ENCODE measurements around the gene TMEM145.
"Not testable (repeated sequence)": the region's sequence is repeated elsewhere in the genome, so short reads cannot be mapped to it uniquely, and the experiment has no call there.

Gene TMEM145

DNA sequence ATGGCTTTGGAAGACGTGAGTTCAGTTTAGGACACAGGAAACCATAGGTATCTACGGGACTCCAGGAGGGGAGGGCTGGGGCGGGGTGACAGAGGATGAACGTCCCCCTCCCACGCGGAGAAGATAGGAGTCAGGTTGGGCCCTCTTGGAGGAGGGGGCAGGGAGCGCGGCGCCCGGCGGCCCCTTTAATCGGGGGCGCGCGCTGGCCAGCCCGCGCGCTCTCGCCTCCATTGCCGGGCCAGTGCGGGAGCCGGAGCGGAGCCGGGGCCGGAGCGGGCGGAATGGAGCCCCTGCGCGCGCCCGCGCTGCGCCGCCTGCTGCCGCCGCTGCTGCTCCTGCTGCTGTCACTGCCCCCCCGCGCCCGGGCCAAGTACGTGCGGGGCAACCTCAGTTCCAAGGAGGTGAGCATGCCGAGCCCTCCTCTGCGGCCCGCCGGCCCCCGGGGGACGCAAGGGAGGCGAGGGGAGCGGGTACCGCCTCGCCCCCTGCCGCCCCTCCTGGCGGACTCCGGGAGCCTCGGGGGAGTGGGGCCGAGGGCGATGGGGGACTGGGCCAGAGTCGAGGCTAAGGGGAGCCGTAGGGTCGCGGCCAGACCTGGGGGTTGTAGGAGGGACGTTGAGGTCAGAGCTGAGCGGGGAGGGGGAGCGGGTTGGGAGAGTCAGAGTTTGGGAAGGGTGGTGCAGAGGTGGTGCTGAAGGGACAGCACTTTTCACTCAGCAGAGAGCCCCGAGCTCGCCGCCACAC is at the start of gene TMEM145:
Gene TMEM145, plus strand, starts transcription at position 214 of the 744 bp plus-strand sequence. Its CDS starts 68 bp downstream, at position 282.
- H3K4me3 ChIP-seq (replicated peaks in 1 of 2; ENCODE audit: low read depth in 2 of 2, low read length in 2 of 2), result peak within 1 kb of the TSS; percentile 19 to 42
- peak; percentile 30 to 44 for DNase-seq (ENCODE audit: low read depth in 2 of 2)
- TF ChIP-seq, protein P1, sequence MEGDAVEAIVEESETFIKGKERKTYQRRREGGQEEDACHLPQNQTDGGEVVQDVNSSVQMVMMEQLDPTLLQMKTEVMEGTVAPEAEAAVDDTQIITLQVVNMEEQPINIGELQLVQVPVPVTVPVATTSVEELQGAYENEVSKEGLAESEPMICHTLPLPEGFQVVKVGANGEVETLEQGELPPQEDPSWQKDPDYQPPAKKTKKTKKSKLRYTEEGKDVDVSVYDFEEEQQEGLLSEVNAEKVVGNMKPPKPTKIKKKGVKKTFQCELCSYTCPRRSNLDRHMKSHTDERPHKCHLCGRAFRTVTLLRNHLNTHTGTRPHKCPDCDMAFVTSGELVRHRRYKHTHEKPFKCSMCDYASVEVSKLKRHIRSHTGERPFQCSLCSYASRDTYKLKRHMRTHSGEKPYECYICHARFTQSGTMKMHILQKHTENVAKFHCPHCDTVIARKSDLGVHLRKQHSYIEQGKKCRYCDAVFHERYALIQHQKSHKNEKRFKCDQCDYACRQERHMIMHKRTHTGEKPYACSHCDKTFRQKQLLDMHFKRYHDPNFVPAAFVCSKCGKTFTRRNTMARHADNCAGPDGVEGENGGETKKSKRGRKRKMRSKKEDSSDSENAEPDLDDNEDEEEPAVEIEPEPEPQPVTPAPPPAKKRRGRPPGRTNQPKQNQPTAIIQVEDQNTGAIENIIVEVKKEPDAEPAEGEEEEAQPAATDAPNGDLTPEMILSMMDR (IDR thresholded peaks at IDR 0.05; ENCODE audit: low read depth, low read length), result no peak

DNA sequence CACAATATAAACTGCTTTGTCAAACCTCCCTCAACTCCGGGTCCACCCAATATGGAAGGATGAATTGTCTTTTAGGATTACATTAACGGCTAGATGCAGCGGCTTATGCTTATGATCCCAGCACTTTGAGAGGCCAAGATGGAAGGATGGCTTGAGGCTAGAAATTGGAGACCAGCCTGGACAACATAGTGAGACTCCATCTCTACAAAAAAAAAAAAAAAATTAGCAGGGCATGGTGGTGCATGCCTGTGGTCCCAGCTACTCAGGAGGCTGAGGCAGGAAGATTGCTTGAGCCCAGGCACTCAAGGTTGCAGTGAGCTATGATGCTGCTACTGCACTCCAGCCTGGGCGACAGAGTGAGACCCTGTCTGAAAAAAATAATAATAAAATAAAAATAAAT is 47.0 kb upstream of the TMEM145 start:
- not testable (repeated sequence) for H3K4me3 ChIP-seq (replicated peaks in 1 of 2; ENCODE audit: low read depth in 2 of 2, low read length in 2 of 2); DNase-seq (ENCODE audit: low read depth in 2 of 2)

DNA sequence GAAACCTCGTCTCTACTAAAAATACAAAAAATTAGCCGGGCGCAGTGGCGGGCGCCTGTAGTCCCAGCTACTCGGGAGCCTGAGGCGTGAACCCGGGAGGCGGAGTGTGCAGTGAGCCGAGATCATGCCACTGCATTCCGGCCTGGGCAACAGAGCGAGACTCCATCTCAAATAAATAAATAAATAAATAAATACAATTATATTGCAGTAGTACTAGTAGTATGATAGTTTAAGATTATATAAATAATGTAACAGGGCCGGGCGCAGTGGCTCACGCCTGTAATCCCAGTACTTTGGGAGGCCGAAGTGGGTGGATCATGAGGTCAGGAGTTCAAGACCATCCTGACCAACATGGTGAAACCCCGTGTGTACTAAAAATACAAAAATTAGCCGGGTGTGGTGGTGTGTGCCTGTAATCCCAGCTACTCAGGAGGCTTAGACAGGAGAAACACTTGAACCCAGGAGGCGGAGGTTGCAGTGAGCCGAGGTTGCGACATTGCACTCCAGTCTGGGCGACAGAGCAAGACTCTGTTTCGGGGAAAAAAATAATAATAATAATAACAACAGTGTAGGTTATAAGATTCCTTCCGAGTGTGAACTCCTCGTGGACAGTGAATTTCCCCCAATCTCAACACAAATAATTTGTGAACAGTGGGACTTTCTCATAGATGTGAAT is 46.0 kb upstream of the TMEM145 start:
- H3K4me3 ChIP-seq (replicated peaks in 1 of 2; ENCODE audit: low read depth in 2 of 2, low read length in 2 of 2); DNase-seq (ENCODE audit: low read depth in 2 of 2): not testable (repeated sequence)

DNA sequence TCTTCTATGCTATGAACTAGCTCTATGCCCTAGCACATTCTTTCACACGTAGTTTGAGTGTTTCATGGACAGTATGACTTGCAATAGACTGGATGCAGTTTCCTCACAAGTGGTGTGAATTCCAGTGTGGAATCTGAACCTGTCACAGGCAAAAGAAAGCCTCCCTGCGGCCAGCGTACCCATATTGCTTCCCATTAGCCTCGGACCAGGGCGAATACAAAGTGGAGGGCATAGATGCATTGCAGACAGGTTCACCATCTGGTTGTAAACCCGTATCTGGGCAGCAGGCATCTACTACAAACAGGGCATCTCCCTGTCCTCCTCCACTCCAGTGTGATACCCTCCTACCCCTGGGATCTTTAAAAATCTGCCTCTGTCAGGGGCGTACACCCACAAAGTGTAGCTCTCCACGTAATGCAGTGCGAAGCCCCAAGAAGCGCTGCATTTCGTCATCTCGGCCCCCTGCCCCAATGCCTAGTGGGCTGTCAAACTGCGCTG is 45.4 kb upstream of the TMEM145 start:
- TF ChIP-seq, protein P1 (IDR thresholded peaks at IDR 0.05; ENCODE audit: low read depth, low read length), result no peak
- DNase-seq (ENCODE audit: low read depth in 2 of 2), result peak in 1 of 2 donors; percentile 34
- H3K4me3 ChIP-seq (replicated peaks in 1 of 2; ENCODE audit: low read depth in 2 of 2, low read length in 2 of 2), result peak overlapping the region; percentile 50 to 77

DNA sequence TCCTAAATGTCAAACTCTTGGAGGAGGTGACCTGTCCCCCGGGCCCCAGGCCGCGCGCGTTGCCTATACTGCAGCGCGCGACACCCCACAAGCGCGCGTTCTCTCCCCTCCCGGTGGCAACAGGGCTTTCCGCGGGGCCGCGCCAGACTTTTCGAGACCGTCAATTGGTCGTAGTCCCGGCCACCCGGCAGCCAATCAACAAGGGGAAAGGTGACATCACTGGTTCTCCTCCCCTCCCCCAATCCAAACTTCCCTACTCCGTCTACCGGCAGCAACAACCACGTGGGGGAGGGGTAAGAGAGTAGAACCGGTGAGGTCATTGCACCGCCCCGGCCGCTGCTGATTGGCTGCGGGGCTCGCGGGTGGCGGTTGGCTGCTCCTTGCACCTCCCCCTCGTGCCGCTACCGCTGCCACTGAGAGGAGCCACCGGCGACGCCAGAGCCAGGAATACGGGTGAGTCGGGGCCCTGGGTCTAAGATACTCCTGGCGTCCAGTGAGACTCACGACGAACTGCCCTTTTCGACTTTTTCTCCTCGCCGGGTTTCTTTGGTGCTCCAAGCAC is 44.9 kb upstream of the TMEM145 start:
- TF ChIP-seq, protein P1 (IDR thresholded peaks at IDR 0.05; ENCODE audit: low read depth, low read length), result no peak
- peak overlapping the region; percentile 77 to 87 for H3K4me3 ChIP-seq (replicated peaks in 1 of 2; ENCODE audit: low read depth in 2 of 2, low read length in 2 of 2)
- peak; percentile 100 for DNase-seq (ENCODE audit: low read depth in 2 of 2)

DNA sequence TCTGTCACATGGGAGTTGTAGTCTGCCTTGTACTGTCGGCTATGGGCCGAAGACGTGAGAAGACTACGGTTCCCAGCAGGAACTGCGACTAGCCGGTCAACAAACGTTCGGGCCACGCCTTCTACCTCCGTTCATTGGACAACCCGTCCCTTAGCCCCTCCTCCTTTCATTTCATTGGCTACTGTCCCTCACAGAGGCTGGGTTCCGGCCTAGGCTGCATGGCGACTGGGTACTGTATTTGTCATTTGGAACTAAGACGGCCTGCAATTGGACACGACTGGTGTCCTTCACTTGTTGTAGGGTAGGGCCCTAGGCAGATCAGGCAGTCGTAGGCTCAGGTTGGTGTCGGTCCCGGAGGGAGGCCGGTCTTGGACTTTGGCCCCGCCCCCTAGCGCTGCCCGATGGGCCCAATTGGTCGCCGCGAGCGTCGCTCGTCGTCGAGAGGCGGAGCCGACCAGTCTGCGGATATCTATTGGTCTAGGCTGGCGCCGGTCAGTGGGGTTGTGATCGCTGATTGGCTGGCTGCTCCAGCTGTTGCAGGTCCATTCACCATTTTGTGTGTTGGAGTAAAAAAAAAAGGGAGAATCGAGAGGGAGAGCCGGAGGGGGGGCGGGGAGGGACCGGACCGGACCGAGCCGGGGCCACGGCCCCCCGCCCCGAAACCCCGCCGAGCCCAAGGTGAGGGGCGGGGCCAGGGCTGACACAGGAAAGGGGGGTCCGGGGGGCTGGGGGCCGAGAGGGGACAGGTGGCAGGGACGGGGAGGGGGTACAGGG is 44.2 kb upstream of the TMEM145 start, which contains the start of gene CIC:
Gene CIC, plus strand, starts transcription at position 549 of the 774 bp plus-strand sequence. CDS start 2,532 bp downstream, outside the sequence.
- peak within 1 kb of the TSS; percentile 77 to 87 for H3K4me3 ChIP-seq (replicated peaks in 1 of 2; ENCODE audit: low read depth in 2 of 2, low read length in 2 of 2)
- TF ChIP-seq, protein P1 (IDR thresholded peaks at IDR 0.05; ENCODE audit: low read depth, low read length), result no peak
- peak; percentile 100 for DNase-seq (ENCODE audit: low read depth in 2 of 2)
